HG02759 (cell line): ENCODE measurements around the gene PRKAR1B.

Experiments
- ATAC-seq: cut with Tn5 transposase; IDR thresholded peaks from one replicate; pipeline ENCODE4 v1.9.1; 2021; ENCODE audit warnings: mild to moderate bottlenecking, moderate library complexity; ENCODE audit not compliant: unreplicated experiment

PRKAR1B gene

DNA sequence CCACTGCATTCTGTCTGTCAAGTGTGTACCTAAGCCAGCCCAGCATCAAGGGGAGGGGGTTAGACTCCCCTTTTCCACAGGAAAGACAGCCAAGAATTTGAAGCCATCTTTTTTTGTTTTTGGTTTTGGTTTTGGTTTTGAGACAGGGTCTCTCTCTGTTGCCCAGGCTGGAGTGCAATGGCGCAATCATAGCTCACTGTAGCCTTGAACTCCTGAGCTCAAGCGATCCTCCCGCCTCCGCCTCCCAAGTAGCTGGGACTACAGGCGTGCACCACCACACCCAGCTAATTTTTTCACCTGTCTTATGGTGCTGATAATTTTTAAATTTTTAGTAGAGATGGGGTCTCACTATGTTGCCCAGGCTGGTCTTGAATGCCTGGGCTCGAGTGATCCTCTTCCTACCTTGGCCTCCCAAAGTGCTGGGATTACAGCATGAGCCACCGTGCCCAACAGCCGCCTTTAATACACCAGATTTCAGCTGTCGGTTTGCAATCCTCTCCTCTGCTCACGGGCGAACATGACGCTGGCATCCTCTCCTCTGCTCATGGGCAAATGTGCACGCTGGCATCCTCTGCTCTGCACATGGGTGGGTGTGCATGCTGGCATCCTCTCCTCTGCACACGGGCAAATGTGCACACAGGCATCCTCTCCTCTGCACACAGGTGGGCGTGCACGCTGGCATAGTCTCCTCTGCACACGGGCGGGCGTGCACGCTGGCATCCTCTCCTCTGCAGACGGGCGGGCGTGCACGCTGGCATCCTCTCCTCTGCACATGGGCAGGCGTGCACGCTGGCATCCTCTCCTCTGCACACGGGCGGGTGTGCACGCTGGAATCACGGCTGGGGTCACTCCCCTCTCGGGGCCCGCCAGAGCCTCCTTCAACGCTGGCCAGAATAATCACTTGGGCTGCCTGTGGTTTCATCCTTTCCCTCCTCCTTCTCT is 151.4 kb downstream of the PRKAR1B start:
- ATAC-seq: no peak

DNA sequence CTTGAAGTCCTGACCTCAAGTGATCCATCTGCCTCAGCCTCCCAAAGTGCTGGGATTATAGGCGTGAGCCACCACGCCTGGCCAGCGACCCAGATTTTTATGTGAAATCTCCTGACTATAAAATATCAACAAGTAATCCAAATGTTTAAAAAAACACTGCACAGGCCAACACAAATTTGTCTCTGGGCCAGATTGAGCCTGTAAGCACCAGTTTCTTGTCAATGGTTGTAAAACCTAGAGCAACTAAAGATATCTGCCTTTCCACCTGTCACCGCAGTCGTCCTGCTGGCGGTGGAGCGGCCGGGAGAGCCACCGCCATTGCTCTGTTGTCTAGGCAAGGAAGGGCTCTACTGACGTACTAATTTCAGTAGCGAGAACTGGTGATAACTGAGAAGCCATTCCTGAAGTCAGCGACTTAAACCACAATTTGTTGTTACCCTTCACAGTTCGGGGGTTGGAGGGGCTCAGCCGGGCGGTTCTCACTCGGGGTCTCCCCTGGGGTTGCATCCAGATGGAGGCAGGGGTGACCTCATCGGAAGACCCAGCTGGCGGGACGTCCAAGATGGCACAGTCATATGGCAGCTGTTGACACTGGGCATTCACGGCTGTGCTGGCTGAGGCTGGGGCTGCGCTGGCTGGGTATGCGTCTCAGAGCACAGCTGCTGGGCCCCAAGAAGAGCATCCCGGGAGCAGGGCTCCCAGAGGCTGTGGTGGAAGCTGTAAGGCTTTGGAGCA is 152.3 kb downstream of the PRKAR1B start:
- no peak for ATAC-seq

DNA sequence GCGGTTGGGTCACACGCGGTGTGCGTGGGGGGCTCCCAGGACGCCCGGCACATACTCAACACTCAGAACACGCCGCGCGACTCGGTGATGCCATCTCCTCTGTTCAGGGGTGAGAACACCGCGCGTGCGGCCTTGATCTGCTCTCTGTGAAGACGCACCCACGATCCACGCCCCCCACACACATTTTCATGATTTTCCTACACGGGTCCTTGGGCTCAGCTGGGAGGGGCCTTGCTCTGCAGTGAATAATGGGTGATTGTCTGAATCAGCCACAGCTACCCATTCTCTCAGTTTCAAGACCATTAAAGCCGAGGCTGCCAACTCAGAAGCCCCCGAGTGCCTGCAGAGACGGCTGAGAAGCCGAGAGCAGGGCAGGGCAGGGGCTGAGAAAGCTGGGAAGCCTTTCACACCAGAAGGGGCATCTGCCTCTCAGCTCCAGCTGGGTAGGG is 153.1 kb downstream of the PRKAR1B start:
- ATAC-seq: no peak

DNA sequence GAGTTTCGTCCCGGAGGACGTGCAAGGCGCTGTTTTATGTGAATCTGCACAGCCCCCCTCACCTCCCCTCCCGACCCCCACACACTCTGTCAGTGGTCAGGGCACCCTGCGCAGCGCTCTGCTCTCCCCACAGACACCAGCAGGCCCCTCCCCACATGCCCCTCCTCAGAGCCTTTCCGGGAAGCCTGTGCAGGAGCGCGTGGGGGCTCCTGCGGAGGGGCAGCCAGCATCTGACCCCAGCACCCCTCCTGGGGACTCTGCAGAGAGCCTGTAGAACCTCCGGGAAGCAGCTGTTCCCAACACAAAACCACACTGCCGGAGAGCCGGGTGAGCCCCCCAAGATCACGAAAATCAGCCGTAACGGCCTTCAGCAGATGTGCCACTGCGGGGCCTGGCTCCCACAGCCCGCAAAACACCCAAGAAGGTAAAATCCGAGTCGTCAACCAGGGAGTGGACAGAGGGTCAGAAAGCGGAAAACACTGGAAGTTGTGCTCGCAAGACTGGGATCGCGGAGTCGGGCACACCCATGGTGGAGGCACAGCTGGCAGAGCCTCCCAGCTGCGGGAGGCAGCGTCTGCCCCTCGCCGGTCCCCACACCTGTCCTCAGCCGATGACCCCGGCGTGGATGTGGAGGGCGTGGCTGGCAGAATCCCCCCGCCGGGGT is 153.7 kb downstream of the PRKAR1B start:
- no peak for ATAC-seq

DNA sequence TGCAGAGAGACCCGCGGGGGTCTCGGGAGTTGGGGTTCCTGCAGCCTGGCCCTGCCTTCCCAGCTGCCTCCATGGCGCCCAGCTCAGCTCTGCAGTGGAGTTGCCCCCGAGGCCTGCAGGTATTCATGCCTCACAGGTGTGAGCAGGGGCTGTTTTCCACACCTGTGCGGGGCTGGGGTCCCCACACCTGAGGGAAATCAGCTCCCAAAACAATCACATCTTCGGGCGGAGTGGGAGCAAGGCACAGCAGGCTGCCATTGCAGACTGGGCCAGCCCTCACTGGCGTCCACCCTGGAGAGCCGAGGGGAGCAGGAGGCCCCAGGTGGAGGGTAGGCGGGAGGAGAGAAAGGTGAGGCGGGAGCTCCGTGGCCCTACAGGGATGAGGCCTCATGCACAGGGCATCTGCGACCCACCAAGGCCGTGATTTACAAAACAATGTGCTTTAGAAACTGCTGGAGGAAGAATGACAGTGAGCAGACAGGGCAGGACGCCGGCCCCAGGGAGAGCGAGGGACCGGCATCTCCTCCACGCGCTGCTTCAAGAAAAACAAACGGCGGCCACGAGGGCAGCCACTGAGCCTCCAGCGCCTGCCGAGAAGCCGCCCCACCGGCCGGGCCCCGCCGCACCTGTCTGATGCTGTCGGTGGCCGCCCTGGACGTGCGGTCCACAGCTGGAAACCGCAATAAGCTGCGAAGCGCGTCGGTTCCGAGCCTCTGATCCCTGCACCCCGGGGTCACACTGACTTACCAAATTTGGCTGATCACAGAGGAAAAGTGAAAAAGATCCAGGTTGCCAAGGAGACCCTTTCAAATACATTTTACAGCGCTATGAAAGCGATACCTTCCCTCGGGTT is 154.4 kb downstream of the PRKAR1B start:
- no peak for ATAC-seq

DNA sequence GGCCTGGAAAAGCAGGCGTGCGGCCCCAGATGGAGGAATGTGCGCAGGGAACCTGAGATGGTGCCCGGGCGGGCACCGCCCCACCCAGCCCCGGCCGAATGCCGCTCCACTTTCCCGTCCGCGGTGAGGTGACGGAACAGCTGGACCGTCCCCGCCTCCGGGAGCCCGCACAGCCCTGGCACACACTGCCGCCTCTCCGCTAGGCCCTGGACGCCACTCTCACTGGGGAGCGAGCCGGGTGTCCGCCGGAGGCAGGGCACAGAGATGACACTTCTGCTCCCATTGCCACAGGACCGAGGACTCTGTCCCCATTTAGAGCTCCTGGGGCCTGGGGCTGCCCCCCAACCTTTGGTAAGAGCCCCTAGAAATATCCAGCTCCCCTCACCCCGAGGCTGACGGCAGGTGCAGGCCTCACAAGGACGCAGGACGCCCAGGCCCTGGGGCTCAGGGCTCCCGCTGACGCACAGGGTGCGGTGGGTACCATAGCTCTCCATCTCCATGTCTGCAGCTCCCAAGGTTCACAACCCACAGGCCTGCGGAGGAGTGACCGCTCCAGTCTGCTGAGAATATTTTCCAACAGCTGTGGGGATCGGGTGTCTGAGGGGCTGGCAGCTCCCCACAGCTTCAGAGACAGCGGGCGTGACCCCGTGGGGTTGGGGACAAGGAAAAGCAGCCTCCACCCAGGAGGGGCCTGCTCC is 155.2 kb downstream of the PRKAR1B start:
- ATAC-seq: no peak

DNA sequence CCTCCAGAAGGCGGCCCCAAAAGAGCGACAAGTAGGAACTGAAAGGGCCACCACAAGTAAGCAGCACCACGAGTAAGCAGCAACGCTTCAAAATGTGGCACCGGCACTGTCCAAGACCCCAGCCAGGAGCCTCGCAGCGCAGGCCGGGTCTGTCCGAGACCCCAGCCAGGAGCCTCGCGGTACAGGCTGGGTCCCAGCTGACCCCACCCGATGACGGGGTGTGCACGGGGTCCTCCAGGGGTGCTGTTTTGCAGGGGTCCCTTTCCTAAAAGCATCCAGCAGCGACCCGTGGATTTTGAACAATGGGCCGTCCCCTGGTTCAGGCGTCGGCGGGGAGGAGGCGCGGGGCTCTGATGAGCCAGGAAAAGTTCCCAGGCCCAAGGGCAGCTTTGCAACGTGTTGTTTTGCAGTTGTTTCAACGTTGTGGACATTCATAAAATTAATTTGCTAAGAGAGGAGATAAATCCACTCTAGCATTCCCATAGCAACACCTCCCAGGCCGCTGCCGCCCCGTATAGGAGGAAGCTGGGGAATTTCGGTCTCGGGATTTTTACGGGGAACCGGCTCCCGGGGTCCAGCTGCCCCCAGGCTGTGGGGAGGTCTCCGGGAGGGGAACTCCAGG is 155.9 kb downstream of the PRKAR1B start:
- no peak for ATAC-seq

DNA sequence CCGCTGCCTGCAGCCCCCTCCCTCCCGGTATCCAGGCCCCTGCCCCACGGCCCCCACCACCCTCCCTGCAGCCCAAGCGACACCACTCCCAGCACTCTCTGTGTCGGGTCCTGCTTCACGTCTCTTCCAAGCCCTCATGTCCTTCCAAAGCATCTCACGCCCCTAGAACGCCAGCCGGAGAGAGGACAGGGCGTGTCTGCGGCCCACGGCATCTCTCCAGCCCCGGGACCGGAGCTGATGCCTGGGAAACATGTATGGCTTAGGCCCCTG is 156.3 kb downstream of the PRKAR1B start:
- ATAC-seq: no peak

DNA sequence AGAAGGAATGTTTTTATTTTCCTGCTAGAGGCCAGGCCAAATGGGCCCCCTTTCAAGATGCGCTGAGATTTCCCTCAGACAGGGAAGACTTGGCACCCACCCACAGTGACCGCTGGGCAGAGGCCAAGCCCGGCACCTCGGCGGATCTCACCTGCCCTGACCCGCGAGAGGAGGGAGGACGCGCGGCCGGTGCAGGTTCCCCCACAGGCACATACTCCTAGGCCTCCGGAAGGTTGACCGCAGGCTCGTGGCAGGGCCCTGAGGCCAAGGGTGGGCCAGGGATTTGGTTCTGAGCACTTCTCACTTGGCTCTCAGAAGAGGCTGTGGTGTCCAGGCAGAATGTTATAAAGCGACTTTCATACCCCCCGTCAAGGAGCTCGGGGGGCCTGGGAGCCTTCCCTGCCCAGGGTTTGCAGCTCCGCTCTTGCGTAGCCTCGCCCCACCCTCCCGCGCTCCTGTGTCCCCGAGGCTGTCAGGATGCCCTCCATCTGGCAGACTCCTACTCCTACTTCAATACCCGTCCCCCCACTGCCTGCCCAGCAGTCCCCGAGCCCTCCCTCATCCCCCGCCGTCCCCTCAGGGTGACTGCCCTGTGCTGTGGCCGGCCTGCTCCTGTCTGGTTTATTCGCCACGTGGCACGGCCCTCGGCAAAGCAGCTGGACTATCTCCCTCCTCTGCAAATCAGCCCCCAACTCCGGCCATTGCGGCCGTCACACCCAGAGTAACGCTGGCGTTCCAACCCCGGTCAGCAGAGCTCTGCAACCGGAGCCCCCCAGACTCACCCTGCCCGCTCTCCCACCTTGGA is 156.9 kb downstream of the PRKAR1B start:
- no peak for ATAC-seq

DNA sequence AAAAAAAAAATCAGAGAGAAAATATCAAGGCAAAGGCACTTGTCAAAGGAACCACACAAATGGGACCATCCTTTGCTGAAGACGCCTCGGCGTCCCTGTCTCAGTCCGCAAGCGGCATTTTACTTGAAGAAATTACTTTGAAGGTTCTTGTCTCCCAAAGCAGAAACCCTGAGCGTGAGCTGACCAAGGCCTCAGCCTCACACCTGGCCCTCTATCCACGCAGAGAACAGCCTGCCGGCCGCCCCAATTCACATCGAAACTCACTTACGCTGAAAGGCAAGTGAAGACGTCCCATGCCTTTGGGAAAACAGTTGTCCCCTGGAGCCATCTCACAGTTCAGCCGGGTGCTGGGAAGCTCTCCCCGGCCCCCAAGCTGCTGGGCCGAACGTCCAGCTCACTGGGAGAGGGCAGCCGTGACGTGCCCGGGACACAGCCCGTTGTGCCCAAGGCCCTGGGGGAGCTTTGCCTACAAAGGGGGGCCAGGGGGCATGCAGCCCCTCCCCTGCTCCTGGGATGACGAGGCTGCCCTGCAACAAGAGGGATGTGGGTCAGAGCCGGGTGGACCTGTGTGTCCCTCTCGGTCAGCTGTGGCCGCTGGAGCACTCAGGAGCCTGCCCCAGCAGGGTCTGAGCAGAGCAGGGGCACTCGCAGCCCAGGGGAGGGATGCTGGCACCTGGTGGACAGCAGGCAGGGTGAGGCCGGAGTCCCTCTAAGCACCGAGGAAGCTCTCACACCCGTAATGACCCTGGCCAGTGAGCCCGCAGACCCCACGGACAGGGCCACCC is 157.8 kb downstream of the PRKAR1B start:
- ATAC-seq: no peak

DNA sequence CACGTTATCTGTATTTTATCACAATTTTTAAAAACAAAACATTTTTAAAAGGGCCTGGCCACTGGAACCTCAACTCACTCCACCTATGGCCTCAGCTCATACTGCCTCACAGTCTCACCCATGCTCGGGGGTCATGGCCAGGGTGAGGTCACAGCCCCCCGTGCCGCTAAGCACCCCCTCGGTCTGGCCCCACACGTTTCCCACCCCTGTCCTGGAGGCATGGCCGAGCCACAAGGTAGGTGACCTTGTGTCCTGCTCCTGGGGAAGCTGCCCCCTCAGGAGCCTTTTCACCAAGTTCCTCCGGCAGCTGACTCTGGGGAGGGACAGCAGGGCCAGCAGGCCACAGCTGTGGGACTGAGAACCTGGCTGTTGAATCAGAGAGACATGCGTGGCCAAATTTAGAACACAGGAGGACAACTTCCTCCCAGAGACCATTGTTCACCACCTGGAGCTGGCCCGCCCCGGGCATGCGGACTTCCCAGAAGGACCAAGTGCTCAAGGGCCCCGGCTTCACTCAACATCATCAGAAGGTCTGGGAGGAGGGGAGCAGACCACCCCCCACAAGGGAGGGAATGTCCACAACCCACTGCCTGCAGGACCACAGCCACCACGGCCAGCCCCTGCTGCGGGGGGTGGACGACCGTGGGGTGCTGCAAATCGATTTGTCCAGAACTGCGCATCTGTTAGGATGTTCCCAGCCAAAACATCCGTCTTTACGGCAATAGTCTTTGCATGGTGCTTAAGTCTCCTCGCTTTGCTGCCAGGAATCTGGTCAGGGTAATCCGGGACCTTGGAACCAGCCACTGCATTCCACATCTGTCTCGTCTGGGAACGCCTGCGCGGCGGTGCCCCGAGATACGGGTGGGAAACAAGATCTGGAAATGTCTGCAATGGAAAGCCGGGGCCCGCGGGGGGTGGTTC is 158.8 kb downstream of the PRKAR1B start:
- ATAC-seq: no peak

DNA sequence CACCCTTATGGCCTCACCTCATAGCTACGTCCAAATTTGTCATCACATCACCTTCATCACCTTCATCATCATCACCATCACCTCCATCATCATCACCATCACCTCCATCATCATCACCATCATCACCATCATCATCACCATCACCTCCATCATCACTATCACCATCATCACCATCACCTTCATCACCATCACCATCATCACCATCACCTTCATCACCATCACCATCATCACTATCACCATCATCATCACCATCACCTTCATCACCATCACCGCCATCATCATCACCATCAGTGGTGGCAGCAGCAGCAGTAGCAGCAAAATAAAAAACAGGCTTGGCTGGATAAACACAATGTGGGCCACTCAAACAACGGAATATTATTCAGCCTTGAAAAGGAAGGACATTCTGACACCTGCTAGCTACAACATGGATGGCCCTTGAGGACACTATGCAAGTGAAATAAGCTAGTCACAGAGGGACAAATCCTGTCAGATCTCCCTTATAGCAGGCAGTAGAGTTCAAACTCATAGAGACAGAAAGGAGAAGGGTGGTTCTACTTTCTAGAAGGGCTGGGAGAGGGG is 159.7 kb downstream of the PRKAR1B start:
- no peak for ATAC-seq

DNA sequence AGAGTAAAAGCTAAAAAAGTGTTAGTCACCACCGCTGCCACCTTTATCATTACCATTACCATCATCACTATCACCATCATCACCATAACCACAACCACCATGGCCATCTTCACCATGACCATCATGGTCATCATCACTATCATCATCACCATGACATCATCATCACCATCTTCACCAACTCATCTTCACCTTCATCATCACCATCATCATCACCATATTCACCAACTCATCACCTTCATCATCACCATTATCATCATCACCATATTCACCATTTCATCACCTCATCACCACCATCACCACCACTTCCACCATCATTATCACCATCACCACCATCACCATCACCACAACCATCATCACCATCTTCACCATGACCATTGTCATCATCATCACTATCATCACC is 161.0 kb downstream of the PRKAR1B start:
- no peak for ATAC-seq

DNA sequence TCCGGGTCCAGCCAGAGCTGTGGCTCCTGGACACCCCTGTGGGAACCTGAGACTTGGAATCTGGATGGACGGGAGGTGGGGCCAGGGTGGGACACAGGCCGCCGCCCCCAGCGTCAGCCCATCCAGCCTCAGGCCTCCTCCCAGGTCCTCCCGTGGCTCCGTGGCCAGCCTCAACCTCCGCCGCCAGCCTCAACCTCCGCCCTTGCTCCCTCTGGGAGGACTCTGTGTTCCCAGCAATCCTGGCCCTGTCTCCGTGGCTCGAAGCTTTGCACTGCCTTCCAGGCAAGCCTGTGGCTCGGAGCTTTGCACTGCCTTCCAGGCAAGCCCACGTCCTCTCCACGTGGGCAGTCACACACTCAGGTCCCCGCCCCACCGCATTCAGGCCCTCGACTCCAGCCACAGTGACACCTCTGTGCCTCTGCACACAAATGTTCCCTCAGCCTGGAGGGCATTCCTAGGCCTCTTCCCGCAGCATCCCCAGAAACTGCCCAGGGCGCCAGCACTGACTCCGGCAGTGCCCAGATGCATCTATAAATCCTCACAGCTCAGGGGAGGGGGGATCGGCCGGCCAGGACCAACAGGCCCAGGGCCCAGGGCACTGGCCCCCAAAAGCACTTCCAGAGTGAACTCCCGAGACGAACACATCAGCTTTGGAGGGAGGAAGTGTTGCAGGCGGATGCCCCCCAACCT is 162.8 kb downstream of the PRKAR1B start:
- no peak for ATAC-seq

DNA sequence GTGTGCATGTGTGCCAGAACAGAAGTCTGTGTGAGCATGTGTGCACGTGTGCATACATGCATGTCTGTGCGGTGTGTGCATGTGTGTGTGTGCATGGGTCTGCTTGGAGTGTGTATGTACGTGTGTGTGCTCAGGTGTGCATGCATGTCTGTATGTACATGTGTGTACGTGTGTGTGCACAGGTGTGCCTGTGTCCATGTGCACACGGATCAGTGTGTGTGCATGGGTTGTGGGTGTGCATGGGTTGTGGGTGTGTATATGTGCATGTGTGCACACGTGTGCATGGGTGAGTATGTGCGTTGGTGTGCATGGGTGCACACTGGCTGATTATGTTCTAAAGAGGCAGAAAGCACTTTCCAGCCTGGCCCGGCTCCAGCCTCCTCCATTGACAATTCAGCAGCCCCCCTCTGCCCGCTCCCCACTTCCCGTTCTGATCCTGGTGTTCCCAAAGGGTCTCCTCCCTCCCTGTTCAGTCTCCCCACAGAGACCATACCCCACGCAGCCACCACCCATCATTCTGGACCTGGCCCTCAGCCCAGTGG is 163.4 kb downstream of the PRKAR1B start:
- no peak for ATAC-seq
